Measurements from ENCODE around the gene RNF43. TPM values are rescaled to one million over a fixed set of nuclear protein-coding genes. Genes with fewer than 3 reads are reported as not detected.
A peak's percentile ranks its signal among the peaks of the same experiment; 100 is the strongest.

RNF43 gene
- total RNA-seq, 1 donor from 2014 or later, result 2.1 TPM

- ATAC-seq (ENCODE audit: low read depth) (no peak), DNase-seq (no peak)
- Mint-ChIP-seq H3K4me3 (no peak overlapping the region), H3K9me3 (no peaks in the 10 kb centered on the region), H3K27ac (no peak overlapping the region), H3K36me3 (ENCODE audit: low read depth) (peaks cover 35% of the 10 kb centered on the region), H3K27me3 (no peaks in the 10 kb centered on the region), H3K4me1 (peaks cover 11% of the 10 kb centered on the region)
- intact Hi-C loops (cut with micrococcal nuclease), result no loop called here
- TF ChIP-seq CTCF (IDR thresholded peaks at IDR 0.05), result no peak
- ChIA-PET CTCF (interaction anchor here (0.6 to 7.3 kb wide), 3 partner anchors 56 to 245 kb away, joined by 3 to 103 read pairs (median 3); no protein-coding TSS in a partner anchor), POLR2A (interaction anchor here (0.6 to 2.3 kb wide), 3 partner anchors 19 to 129 kb away, joined by 4 to 13 read pairs (median 8); no protein-coding TSS in a partner anchor)
These were observed 28.8 kb upstream of the RNF43 start for GRCh38 chr17:58446086-58446485.

DNA sequence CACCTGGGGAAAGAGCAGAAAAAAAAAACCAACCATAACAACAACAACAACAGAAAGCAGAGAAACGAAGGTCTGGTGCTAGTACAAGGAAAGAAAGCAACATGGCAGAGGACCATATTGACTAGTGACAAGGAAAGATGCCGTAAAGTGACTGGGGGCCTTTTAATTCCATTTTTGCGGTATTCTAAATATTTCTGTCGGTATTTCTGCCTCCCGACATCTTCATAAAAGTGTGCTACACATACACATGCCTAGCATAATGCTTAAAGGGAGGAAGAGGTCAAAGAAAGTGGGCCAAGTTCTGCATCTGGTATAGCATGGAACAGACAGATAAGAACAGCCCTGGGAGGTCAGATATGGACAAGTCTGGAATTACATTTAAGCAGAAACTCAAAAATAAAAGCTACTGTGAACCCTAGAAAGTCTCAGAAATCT, 19.5 kb upstream of the RNF43 start:
- no peaks in the 10 kb centered on the region for H3K27me3 Mint-ChIP-seq
- TF ChIP-seq CTCF (IDR thresholded peaks at IDR 0.05), result no peak
- ChIA-PET POLR2A (no interaction called here), CTCF (interaction anchor here (1.2 kb wide), 1 partner anchor 133 kb away, joined by 5 read pairs; no protein-coding TSS in a partner anchor)
- peaks cover 23% of the 10 kb centered on the region for H3K36me3 Mint-ChIP-seq (ENCODE audit: low read depth)
- no peaks in the 10 kb centered on the region for H3K4me1 Mint-ChIP-seq
- intact Hi-C loops (cut with micrococcal nuclease), result no loop called here
- ATAC-seq (ENCODE audit: low read depth) (no peak), DNase-seq (no peak)
- no peak overlapping the region for H3K27ac Mint-ChIP-seq
- no peak overlapping the region for H3K4me3 Mint-ChIP-seq
- H3K9me3 Mint-ChIP-seq, result no peaks in the 10 kb centered on the region

GRCh38 chr17:58436245-58436644, 18.9 kb upstream of the RNF43 start:
- H3K9me3 Mint-ChIP-seq, result no peaks in the 10 kb centered on the region
- CTCF ChIA-PET, result interaction anchor here (0.6 to 3.6 kb wide), 4 partner anchors 18 to 236 kb away, joined by 3 to 14 read pairs (median 3); partner anchors contain the start of gene RNF43
- TF ChIP-seq CTCF (IDR thresholded peaks at IDR 0.05), result no peak

GRCh38 chr17:58432806-58433573, 15.7 kb upstream of the RNF43 start:
- no peak for DNase-seq
- intact Hi-C loops (cut with micrococcal nuclease), result no loop called here
- Mint-ChIP-seq H3K36me3 (ENCODE audit: low read depth) (peaks cover 15% of the 10 kb centered on the region), H3K9me3 (no peaks in the 10 kb centered on the region), H3K4me3 (no peak overlapping the region), H3K27ac (no peak overlapping the region), H3K4me1 (peaks cover 3% of the 10 kb centered on the region), H3K27me3 (no peaks in the 10 kb centered on the region)
- no peak for TF ChIP-seq CTCF (IDR thresholded peaks at IDR 0.05)
- CTCF ChIA-PET, result interaction anchor here (0.8 to 3.6 kb wide), 2 partner anchors 88 to 115 kb away, joined by 3 to 14 read pairs; no protein-coding TSS in a partner anchor
- ATAC-seq (ENCODE audit: low read depth), result no peak
- POLR2A ChIA-PET, result interaction anchor here (1.0 to 2.5 kb wide), 3 partner anchors 87 to 116 kb away, joined by 3 to 8 read pairs (median 4); no protein-coding TSS in a partner anchor

More at GRCh38 chr17:58436245-58436644, 18.9 kb upstream of the RNF43 start:
- Mint-ChIP-seq H3K27me3 (no peaks in the 10 kb centered on the region), H3K4me1 (no peaks in the 10 kb centered on the region), H3K4me3 (no peak overlapping the region), H3K36me3 (ENCODE audit: low read depth) (peaks cover 22% of the 10 kb centered on the region), H3K27ac (no peak overlapping the region)
- intact Hi-C loops (cut with micrococcal nuclease), result no loop called here
- ATAC-seq (ENCODE audit: low read depth) (no peak), DNase-seq (no peak)
- POLR2A ChIA-PET, result no interaction called here

- ChIA-PET CTCF (interaction anchor here (1.1 to 2.3 kb wide), 2 partner anchors 10 to 111 kb away, joined by 5 to 8 read pairs; partner anchors contain the start of gene RNF43), POLR2A (interaction anchor here (0.7 to 2.3 kb wide), 5 partner anchors 11 to 110 kb away, joined by 3 to 6 read pairs (median 3); partner anchors contain the start of gene RNF43)
- Mint-ChIP-seq H3K4me1 (peaks cover 6% of the 10 kb centered on the region), H3K4me3 (peak overlapping the region; percentile 69), H3K36me3 (ENCODE audit: low read depth) (peaks cover 7% of the 10 kb centered on the region), H3K27me3 (no peaks in the 10 kb centered on the region), H3K27ac (no peak overlapping the region), H3K9me3 (no peaks in the 10 kb centered on the region)
- ATAC-seq (ENCODE audit: low read depth) (no peak), DNase-seq (no peak)
- intact Hi-C loops (cut with micrococcal nuclease), result no loop called here
- no peak for TF ChIP-seq CTCF (IDR thresholded peaks at IDR 0.05)
These were observed 10.5 kb upstream of the RNF43 start for GRCh38 chr17:58427807-58428206.
